IPS-18a (cell line): ENCODE results near the gene EFTUD2.
A peak's percentile ranks its signal among the peaks of the same experiment; 100 is the strongest.

Experiments
- H3K27ac ChIP-seq: one replicate; pipeline ENCODE4 v1.5.1; 2013; ENCODE audit warnings: low read length
- H3K27me3 ChIP-seq: one replicate; pipeline ENCODE4 v1.6.1; 2013; ENCODE audit warnings: mild to moderate bottlenecking, low read length; ENCODE audit not compliant: control insufficient read depth, insufficient read depth
- H3K36me3 ChIP-seq: one replicate; pipeline ENCODE4 v1.6.1; 2013; ENCODE audit warnings: low read depth, low read length; ENCODE audit not compliant: control insufficient read depth
- H3K4me1 ChIP-seq: one replicate; pipeline ENCODE4 v1.6.1; 2013; ENCODE audit warnings: low read depth, low read length; ENCODE audit not compliant: control insufficient read depth
- H3K4me3 ChIP-seq: one replicate; pipeline ENCODE4 v1.5.1; 2013; ENCODE audit warnings: low read length
- H3K9ac ChIP-seq: one replicate; pipeline ENCODE4 v1.6.1; 2013; ENCODE audit warnings: mild to moderate bottlenecking, low read length, moderate library complexity
- H3K9me3 ChIP-seq: one replicate; pipeline ENCODE4 v1.6.1; 2013; ENCODE audit warnings: low read depth, low read length; ENCODE audit not compliant: control insufficient read depth

The EFTUD2 gene

GRCh38 chr17:44850025-44850424 is 49.2 kb downstream of the EFTUD2 start:
- Histone ChIP-seq H3K4me1 (no peaks in the 10 kb centered on the region), H3K36me3 (peaks cover 41% of the 10 kb centered on the region), H3K27me3 (no peaks in the 10 kb centered on the region)

GRCh38 chr17:44848961-44849489 is 50.2 kb downstream of the EFTUD2 start:
- Histone ChIP-seq H3K4me3 (no peak overlapping the region), H3K27me3 (no peaks in the 10 kb centered on the region), H3K36me3 (peaks cover 31% of the 10 kb centered on the region), H3K27ac (no peak overlapping the region), H3K9me3 (no peaks in the 10 kb centered on the region), H3K4me1 (peaks cover 4% of the 10 kb centered on the region), H3K9ac (no peak overlapping the region)

More at GRCh38 chr17:44850025-44850424, 49.2 kb downstream of the EFTUD2 start:
- H3K9me3 ChIP-seq: no peaks in the 10 kb centered on the region
- H3K27ac ChIP-seq: no peak overlapping the region
- no peak overlapping the region for H3K9ac ChIP-seq
- no peak overlapping the region for H3K4me3 ChIP-seq

GRCh38 chr17:44848257-44848795 is 50.9 kb downstream of the EFTUD2 start:
- no peak overlapping the region for H3K4me3 ChIP-seq
- peaks cover 9% of the 10 kb centered on the region for H3K4me1 ChIP-seq
- H3K36me3 ChIP-seq: peaks cover 24% of the 10 kb centered on the region
- no peak overlapping the region for H3K9ac ChIP-seq
- H3K9me3 ChIP-seq: no peaks in the 10 kb centered on the region
- H3K27me3 ChIP-seq: no peaks in the 10 kb centered on the region
- no peak overlapping the region for H3K27ac ChIP-seq

DNA sequence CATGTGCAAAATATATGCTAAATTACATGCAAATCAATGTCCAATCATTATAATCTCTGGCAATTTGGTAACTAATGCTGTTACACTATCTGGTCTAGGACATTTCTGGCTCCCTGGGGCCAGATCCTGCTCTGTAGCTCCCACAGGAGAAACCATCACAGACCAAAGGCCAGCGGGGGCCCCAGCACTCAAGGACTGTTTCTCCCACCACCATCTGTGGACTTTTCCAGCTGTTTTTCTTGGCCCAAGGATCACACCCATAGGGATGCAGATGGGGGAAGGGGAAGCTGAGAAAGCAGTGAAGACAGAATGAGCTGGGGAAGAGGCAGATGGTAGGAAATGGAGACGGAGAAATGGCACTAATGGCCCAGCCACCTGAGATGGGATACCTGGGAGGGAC is 51.7 kb downstream of the EFTUD2 start, which contains the start of gene HIGD1B:
Gene HIGD1B, plus strand, starts transcription at position 298 of the 400 bp plus-strand sequence. CDS start 270 bp downstream, outside the sequence.
- Histone ChIP-seq H3K9ac (no peak within 1 kb of the TSS), H3K36me3 (peaks cover 21% of the 10 kb centered on the region), H3K4me1 (peaks cover 16% of the 10 kb centered on the region), H3K9me3 (no peaks in the 10 kb centered on the region), H3K27me3 (no peaks in the 10 kb centered on the region), H3K4me3 (no peak within 1 kb of the TSS), H3K27ac (no peak within 1 kb of the TSS)

- H3K4me1 ChIP-seq: peaks cover 22% of the 10 kb centered on the region
- no peaks in the 10 kb centered on the region for H3K9me3 ChIP-seq
- H3K4me3 ChIP-seq: no peak overlapping the region
- no peak overlapping the region for H3K27ac ChIP-seq
- H3K27me3 ChIP-seq: no peaks in the 10 kb centered on the region
- peaks cover 13% of the 10 kb centered on the region for H3K36me3 ChIP-seq
- no peak overlapping the region for H3K9ac ChIP-seq
Observed at GRCh38 chr17:44846206-44846605, 53.0 kb downstream of the EFTUD2 start.

DNA sequence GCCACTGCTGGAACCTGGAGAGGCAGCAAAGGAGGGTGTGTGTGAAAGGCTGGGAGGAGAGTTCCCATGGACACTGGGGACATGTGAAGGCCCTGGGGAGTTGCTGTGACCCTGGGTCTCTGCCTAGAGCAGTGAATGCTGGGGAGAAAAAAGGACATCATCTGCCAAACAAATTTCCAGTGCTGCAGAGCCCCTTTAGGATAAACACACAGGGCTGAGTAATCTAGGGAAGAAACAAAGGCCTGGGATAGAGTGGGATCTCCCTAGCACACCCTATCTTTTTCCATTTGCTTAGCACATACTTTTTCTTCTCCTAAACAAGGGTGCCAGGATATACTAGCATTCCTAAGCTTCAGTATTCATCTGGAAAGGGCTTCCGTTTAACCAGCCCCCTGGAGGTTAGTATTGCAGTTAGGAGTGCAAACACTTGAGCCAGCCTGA is 54.8 kb downstream of the EFTUD2 start:
- H3K4me1 ChIP-seq: peaks cover 22% of the 10 kb centered on the region
- no peak overlapping the region for H3K27ac ChIP-seq
- no peaks in the 10 kb centered on the region for H3K36me3 ChIP-seq
- H3K9ac ChIP-seq: no peak overlapping the region
- no peaks in the 10 kb centered on the region for H3K9me3 ChIP-seq
- H3K27me3 ChIP-seq: no peaks in the 10 kb centered on the region
- no peak overlapping the region for H3K4me3 ChIP-seq

- H3K36me3 ChIP-seq: no peaks in the 10 kb centered on the region
- peak overlapping the region; percentile 18 for H3K9ac ChIP-seq
- H3K4me1 ChIP-seq: peaks cover 22% of the 10 kb centered on the region
- H3K4me3 ChIP-seq: peak overlapping the region; percentile 42
- H3K9me3 ChIP-seq: no peaks in the 10 kb centered on the region
- no peaks in the 10 kb centered on the region for H3K27me3 ChIP-seq
- H3K27ac ChIP-seq: no peak overlapping the region
Observed at GRCh38 chr17:44842748-44843147, 56.5 kb downstream of the EFTUD2 start.

- H3K36me3 ChIP-seq: no peaks in the 10 kb centered on the region
- H3K27me3 ChIP-seq: no peaks in the 10 kb centered on the region
- H3K4me3 ChIP-seq: no peak overlapping the region
- no peaks in the 10 kb centered on the region for H3K9me3 ChIP-seq
- H3K4me1 ChIP-seq: peaks cover 22% of the 10 kb centered on the region
- no peak overlapping the region for H3K9ac ChIP-seq
- no peak overlapping the region for H3K27ac ChIP-seq
Observed at GRCh38 chr17:44840936-44841335, 58.3 kb downstream of the EFTUD2 start.

- no peak overlapping the region for H3K9ac ChIP-seq
- no peaks in the 10 kb centered on the region for H3K36me3 ChIP-seq
- H3K9me3 ChIP-seq: no peaks in the 10 kb centered on the region
- H3K4me3 ChIP-seq: no peak overlapping the region
- H3K27me3 ChIP-seq: no peaks in the 10 kb centered on the region
- H3K27ac ChIP-seq: no peak overlapping the region
- H3K4me1 ChIP-seq: peaks cover 22% of the 10 kb centered on the region
Observed at GRCh38 chr17:44840274-44840673, 59.0 kb downstream of the EFTUD2 start.

DNA sequence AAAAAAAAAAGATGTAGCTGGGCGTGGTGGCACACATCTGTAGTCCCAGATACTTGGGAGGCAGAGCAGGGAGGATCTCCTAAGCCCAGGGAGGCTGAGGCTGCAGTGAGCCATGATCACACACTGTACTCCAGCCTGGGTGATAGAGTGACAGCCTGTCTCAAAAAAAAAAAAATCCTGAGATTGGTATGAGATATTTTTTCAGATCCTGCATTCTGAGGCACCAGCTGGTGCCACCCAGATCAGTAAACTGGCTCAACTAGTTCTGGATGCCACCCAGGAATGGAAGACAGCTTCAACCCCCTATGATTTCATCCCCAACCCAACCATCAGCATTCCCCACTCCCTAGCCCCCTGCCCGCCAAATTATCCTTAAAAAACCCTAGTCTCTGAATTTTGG is 62.0 kb downstream of the EFTUD2 start:
- no peaks in the 10 kb centered on the region for H3K36me3 ChIP-seq
- no peak overlapping the region for H3K4me3 ChIP-seq
- H3K27ac ChIP-seq: no peak overlapping the region
- H3K4me1 ChIP-seq: peaks cover 6% of the 10 kb centered on the region
- no peaks in the 10 kb centered on the region for H3K9me3 ChIP-seq
- no peak overlapping the region for H3K9ac ChIP-seq
- H3K27me3 ChIP-seq: no peaks in the 10 kb centered on the region

DNA sequence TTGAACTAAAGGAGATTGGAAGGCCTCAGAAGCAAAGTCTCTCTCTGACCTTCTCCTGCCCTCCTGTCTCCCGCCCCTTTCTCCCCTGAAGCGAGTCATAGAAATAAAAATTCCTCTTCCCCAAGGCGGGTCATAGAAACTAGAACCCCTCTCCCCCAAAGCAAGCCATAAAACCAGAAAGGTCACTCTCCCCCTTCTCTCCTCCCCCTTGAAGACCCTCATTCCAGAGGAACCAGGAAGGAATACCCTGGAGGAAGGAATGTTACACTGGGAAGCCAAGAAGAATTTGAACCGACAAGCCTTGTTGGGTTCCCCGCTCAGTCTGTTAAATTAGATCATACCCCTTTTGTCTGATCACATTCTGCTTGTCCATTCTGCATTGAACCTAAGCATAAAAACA is 66.4 kb downstream of the EFTUD2 start:
- no peak overlapping the region for H3K27ac ChIP-seq
- H3K27me3 ChIP-seq: no peaks in the 10 kb centered on the region
- H3K4me3 ChIP-seq: no peak overlapping the region
- H3K36me3 ChIP-seq: no peaks in the 10 kb centered on the region
- H3K4me1 ChIP-seq: peaks cover 21% of the 10 kb centered on the region
- no peak overlapping the region for H3K9ac ChIP-seq
- H3K9me3 ChIP-seq: no peaks in the 10 kb centered on the region

DNA sequence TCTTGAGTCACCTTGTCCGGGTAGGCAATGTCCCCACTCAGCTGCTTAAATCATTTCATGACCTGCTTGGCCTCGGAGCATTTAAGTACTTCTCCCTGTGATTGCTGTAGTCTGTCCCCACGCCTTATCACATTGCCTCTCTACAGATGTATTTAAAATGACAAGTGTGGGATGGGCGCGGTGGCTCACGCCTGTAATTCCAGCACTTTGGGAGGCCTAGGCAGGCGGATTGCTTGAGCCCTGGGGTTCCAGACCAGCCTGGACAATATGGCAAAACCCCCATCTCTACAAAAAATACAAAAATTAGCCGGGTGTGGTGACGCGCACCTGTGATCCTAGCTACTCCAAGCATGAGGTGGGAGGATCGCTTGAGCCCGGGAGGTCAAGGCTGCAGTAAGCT is 67.9 kb downstream of the EFTUD2 start:
- H3K27me3 ChIP-seq: no peaks in the 10 kb centered on the region
- no peak overlapping the region for H3K27ac ChIP-seq
- H3K4me3 ChIP-seq: peak overlapping the region; percentile 73
- peak overlapping the region; percentile 95 for H3K9ac ChIP-seq
- no peaks in the 10 kb centered on the region for H3K36me3 ChIP-seq
- no peaks in the 10 kb centered on the region for H3K9me3 ChIP-seq
- H3K4me1 ChIP-seq: peaks cover 21% of the 10 kb centered on the region
